Measurements from ENCODE around the gene ITGB1. TPM values are rescaled to one million over a fixed set of nuclear protein-coding genes. Genes with fewer than 3 reads are reported as not detected.

Gene ITGB1
- polyA plus RNA-seq, 1 of the 3 experiments (the other 2 are of a cell fraction): 666 TPM

GRCh38 chr10:32961343-32961894, 3.4 kb upstream of the ITGB1 start:
- Histone ChIP-seq H3K79me2 (ENCODE audit: insufficient read depth) (peaks cover 44% of the 10 kb centered on the region), H3F3A (replicated peaks; ENCODE audit: insufficient read depth) (peaks cover 30% of the 10 kb centered on the region), H3K9me2 (no peaks in the 10 kb centered on the region), H2AFZ (ENCODE audit: low read depth) (no peak overlapping the region), H3K27ac (ENCODE audit: low read depth in 2 of 2, low read length in 1 of 2) (peak overlapping the region; percentile 70 to 91), H3K4me2 (peak overlapping the region; percentile 76; the same call in 1 of the 2 replicates), H3K9me3 (no peaks in the 10 kb centered on the region), H4K20me1 (ENCODE audit: insufficient read depth) (peaks cover 12% of the 10 kb centered on the region), H3K9ac (peak overlapping the region; percentile 48; the same call in 1 of the 2 replicates), H3K36me3 (replicated peaks in 1 of 2; ENCODE audit: control insufficient read depth in 1 of 2, insufficient read depth in 2 of 2, low read length in 1 of 2) (peaks cover 0 to 3% of the 10 kb centered on the region in 2 experiments), H3K27me3 (ENCODE audit: insufficient read depth) (no peaks in the 10 kb centered on the region), H3K4me1 (ENCODE audit: control insufficient read depth in 1 of 2, insufficient read depth in 2 of 2, low read depth in 1 of 2, low read length in 1 of 2) (peaks cover 8 to 14% of the 10 kb centered on the region in 2 experiments), H3K4me3 (ENCODE audit: low read depth in 2 of 2, low read length in 1 of 2) (peak overlapping the region; percentile 4 to 39; a peak in 1 of 4 replicates)
- ChIA-PET POLR2A (interaction anchor here (1.0 kb wide), 1 partner anchor 19 kb away, joined by 3 read pairs; no protein-coding TSS in a partner anchor), CTCF (no interaction called here)
- WGBS (ENCODE audit: low lambda C conversion rate): 84% methylated on average over 5 of the region's 5 CpGs
- TF ChIP-seq CHD2 (IDR thresholded peaks at IDR 0.05; ENCODE audit: low read length, partially characterized antibody): no peak
- TF ChIP-seq POLR2AphosphoS5 (IDR thresholded peaks at IDR 0.05; ENCODE audit: low read depth, low read length): no peak
- no peak for TF ChIP-seq EP300 (IDR thresholded peaks at IDR 0.05; ENCODE audit: borderline replicate concordance in 1 of 2, low read depth in 1 of 2, low read length in 1 of 2)
- TF ChIP-seq ZBTB33 (IDR thresholded peaks at IDR 0.05; ENCODE audit: borderline replicate concordance, low read depth): no peak
- TF ChIP-seq SIN3A (IDR thresholded peaks at IDR 0.05; ENCODE audit: borderline replicate concordance, low read depth, low read length): no peak
- TF ChIP-seq, protein P1, sequence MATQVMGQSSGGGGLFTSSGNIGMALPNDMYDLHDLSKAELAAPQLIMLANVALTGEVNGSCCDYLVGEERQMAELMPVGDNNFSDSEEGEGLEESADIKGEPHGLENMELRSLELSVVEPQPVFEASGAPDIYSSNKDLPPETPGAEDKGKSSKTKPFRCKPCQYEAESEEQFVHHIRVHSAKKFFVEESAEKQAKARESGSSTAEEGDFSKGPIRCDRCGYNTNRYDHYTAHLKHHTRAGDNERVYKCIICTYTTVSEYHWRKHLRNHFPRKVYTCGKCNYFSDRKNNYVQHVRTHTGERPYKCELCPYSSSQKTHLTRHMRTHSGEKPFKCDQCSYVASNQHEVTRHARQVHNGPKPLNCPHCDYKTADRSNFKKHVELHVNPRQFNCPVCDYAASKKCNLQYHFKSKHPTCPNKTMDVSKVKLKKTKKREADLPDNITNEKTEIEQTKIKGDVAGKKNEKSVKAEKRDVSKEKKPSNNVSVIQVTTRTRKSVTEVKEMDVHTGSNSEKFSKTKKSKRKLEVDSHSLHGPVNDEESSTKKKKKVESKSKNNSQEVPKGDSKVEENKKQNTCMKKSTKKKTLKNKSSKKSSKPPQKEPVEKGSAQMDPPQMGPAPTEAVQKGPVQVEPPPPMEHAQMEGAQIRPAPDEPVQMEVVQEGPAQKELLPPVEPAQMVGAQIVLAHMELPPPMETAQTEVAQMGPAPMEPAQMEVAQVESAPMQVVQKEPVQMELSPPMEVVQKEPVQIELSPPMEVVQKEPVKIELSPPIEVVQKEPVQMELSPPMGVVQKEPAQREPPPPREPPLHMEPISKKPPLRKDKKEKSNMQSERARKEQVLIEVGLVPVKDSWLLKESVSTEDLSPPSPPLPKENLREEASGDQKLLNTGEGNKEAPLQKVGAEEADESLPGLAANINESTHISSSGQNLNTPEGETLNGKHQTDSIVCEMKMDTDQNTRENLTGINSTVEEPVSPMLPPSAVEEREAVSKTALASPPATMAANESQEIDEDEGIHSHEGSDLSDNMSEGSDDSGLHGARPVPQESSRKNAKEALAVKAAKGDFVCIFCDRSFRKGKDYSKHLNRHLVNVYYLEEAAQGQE (IDR thresholded peaks at IDR 0.05; ENCODE audit: low read depth, low read length): no peak
- TF ChIP-seq, protein P2, sequence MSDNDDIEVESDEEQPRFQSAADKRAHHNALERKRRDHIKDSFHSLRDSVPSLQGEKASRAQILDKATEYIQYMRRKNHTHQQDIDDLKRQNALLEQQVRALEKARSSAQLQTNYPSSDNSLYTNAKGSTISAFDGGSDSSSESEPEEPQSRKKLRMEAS (IDR thresholded peaks at IDR 0.05; ENCODE audit: low read depth): no peak
- no peak for TF ChIP-seq GABPA (IDR thresholded peaks at IDR 0.05; ENCODE audit: low read depth)
- no peak for TF ChIP-seq CTCF (IDR thresholded peaks at IDR 0.05)
- no peak for TF ChIP-seq TCF12 (IDR thresholded peaks at IDR 0.05)
- TF ChIP-seq NRF1 (IDR thresholded peaks at IDR 0.05; ENCODE audit: low read depth, low read length): no peak
- no peak for TF ChIP-seq FOXJ3 (CRISPR knock-in tag; IDR thresholded peaks at IDR 0.05)
- TF ChIP-seq EZH2phosphoT487 (IDR thresholded peaks at IDR 0.05; ENCODE audit: borderline replicate concordance, low read depth): no peak
- TF ChIP-seq, protein P3, sequence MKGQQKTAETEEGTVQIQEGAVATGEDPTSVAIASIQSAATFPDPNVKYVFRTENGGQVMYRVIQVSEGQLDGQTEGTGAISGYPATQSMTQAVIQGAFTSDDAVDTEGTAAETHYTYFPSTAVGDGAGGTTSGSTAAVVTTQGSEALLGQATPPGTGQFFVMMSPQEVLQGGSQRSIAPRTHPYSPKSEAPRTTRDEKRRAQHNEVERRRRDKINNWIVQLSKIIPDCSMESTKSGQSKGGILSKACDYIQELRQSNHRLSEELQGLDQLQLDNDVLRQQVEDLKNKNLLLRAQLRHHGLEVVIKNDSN (IDR thresholded peaks at IDR 0.05; ENCODE audit: borderline replicate concordance, low read depth): no peak
- no peak for DNase-seq
